Natural killer cell (primary cell): ENCODE measurements around the gene C6orf15. TPM values are rescaled to one million over a fixed set of nuclear protein-coding genes. Genes with fewer than 3 reads are reported as not detected.

Experiments
- ATAC-seq, 3 donors: fragments of 150-1000 bp in 2 of 3; fragments of 200-7000 bp in 1 of 3; cut with Tn5 transposase; 1 replicate in 1 of 3; 2 replicates in 2 of 3; pipeline ENCODE4 v1.10.0; 2021; ENCODE audit warnings: mild to moderate bottlenecking in 2 of 3, moderate library complexity in 2 of 3
- DNase-seq, 2 donors: peaks; one replicate each; pipeline versions ENCODE4 v3.0.0 to v3.0.0-alpha.2; 2013 to 2021; ENCODE audit warnings: mixed read lengths in 1 of 2
- H3K27ac ChIP-seq: one replicate; pipeline ENCODE4 v1.5.1; 2013; ENCODE audit warnings: mild to moderate bottlenecking, low read length
- H3K27me3 ChIP-seq: one replicate; pipeline ENCODE4 v1.6.1; 2013; ENCODE audit warnings: low read length; ENCODE audit not compliant: control insufficient read depth, insufficient read depth
- H3K36me3 ChIP-seq: one replicate; pipeline ENCODE4 v1.6.1; 2013; ENCODE audit warnings: low read length; ENCODE audit not compliant: control insufficient read depth, insufficient read depth
- H3K4me1 ChIP-seq: one replicate; pipeline ENCODE4 v1.6.1; 2013; ENCODE audit warnings: low read length; ENCODE audit not compliant: control insufficient read depth, insufficient read depth
- H3K4me3 ChIP-seq: one replicate; pipeline ENCODE4 v1.5.1; 2013; ENCODE audit warnings: low read length
- H3K9me3 ChIP-seq: one replicate; pipeline ENCODE4 v1.6.1; 2013; ENCODE audit warnings: low read length; ENCODE audit not compliant: control insufficient read depth, insufficient read depth
- H3K27ac Mint-ChIP-seq, 2 donors: one replicate each; pipeline ENCODE4 v1.8.0; 2022; ENCODE audit warnings: mild to moderate bottlenecking in 2 of 2, mixed read lengths in 2 of 2, moderate library complexity in 1 of 2
- H3K27me3 Mint-ChIP-seq, 2 donors: one replicate each; pipeline ENCODE4 v1.8.0; 2022; ENCODE audit warnings: low read depth in 2 of 2, mixed read lengths in 2 of 2
- H3K36me3 Mint-ChIP-seq: one replicate; pipeline ENCODE4 v1.8.0; 2022; ENCODE audit warnings: mixed read lengths
- H3K4me1 Mint-ChIP-seq, 2 donors: one replicate each; pipeline ENCODE4 v1.8.0; 2022; ENCODE audit warnings: mixed read lengths in 2 of 2
- H3K4me3 Mint-ChIP-seq: one replicate; pipeline ENCODE4 v1.8.0; 2022; ENCODE audit warnings: mild to moderate bottlenecking, moderate library complexity, mixed read lengths
- H3K9me3 Mint-ChIP-seq, 2 donors: one replicate each; pipeline ENCODE4 v1.8.0; 2022; ENCODE audit warnings: mixed read lengths in 2 of 2
- WGBS: methylation state at CpG from one replicate; pipeline ENCODE4 v1.1.7; 2013; ENCODE audit warnings: missing lambda C conversion rate; ENCODE audit not compliant: insufficient coverage; 5-methylcytosine and 5-hydroxymethylcytosine counted together
- intact Hi-C: fragments of 100-400 bp; cut with micrococcal nuclease; formaldehyde crosslinking; loops from one replicate; pipeline ENCODE4 v1.14.2; 2022
- total RNA-seq, 4 donors: library from RNA; stranded (reverse); fragments of 120-200 nt in 1 of 4; gene quantifications; one replicate each; pipeline versions ENCODE4 v1.2.3 to v1.2.4, GENCODE V29; 2013 to 2022
- TF ChIP-seq, protein P1 (sequence below): fragments of 200-600 bp; IDR thresholded peaks from one replicate; pipeline ENCODE4 v1.8.0; 2022; ENCODE audit warnings: antibody characterized with exemption

Gene C6orf15
- total RNA-seq, 3 donors from 2014 or later (not counting 1 experiment from before 2014, with no cell fraction given) = not detected

DNA sequence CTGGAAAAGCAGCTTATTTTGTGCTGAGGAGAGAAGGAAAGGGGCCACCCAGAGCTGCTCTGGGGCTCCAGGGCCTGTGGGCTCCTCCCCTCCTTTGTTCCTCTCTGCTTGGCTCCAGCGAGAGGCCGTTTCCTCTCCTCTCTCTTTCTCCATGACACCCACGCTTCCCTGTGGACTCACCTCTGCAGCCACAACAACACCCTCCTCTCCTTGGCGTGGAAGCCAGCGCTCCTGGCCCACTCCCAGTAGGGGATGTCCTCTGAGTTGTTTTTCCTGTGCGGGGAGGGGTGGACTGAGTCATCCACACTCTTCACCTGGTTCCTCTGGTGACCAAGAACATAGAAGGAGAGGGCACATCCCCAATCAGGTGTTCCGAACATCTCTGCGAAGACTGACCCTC, 12.8 kb upstream of the C6orf15 start:
- no peak overlapping the region for H3K4me3 ChIP-seq
- no peaks in the 10 kb centered on the region for H3K36me3 Mint-ChIP-seq
- H3K4me1 ChIP-seq = no peaks in the 10 kb centered on the region
- H3K36me3 ChIP-seq = no peaks in the 10 kb centered on the region
- no peaks in the 10 kb centered on the region for H3K9me3 Mint-ChIP-seq
- no peak overlapping the region for H3K27ac Mint-ChIP-seq
- peaks cover 5% of the 10 kb centered on the region in 2 donors for H3K4me1 Mint-ChIP-seq
- H3K27ac ChIP-seq = no peak overlapping the region
- ATAC-seq = no peak
- H3K27me3 Mint-ChIP-seq = peaks cover 6 to 18% of the 10 kb centered on the region in 2 donors
- no peaks in the 10 kb centered on the region for H3K27me3 ChIP-seq
- intact Hi-C loops = no loop called here
- DNase-seq = no peak
- TF ChIP-seq, protein P1, sequence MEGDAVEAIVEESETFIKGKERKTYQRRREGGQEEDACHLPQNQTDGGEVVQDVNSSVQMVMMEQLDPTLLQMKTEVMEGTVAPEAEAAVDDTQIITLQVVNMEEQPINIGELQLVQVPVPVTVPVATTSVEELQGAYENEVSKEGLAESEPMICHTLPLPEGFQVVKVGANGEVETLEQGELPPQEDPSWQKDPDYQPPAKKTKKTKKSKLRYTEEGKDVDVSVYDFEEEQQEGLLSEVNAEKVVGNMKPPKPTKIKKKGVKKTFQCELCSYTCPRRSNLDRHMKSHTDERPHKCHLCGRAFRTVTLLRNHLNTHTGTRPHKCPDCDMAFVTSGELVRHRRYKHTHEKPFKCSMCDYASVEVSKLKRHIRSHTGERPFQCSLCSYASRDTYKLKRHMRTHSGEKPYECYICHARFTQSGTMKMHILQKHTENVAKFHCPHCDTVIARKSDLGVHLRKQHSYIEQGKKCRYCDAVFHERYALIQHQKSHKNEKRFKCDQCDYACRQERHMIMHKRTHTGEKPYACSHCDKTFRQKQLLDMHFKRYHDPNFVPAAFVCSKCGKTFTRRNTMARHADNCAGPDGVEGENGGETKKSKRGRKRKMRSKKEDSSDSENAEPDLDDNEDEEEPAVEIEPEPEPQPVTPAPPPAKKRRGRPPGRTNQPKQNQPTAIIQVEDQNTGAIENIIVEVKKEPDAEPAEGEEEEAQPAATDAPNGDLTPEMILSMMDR = no peak
- no peaks in the 10 kb centered on the region for H3K9me3 ChIP-seq
- WGBS = 62% methylated on average over 6 of the region's 8 CpGs
- H3K4me3 Mint-ChIP-seq = no peak overlapping the region

DNA sequence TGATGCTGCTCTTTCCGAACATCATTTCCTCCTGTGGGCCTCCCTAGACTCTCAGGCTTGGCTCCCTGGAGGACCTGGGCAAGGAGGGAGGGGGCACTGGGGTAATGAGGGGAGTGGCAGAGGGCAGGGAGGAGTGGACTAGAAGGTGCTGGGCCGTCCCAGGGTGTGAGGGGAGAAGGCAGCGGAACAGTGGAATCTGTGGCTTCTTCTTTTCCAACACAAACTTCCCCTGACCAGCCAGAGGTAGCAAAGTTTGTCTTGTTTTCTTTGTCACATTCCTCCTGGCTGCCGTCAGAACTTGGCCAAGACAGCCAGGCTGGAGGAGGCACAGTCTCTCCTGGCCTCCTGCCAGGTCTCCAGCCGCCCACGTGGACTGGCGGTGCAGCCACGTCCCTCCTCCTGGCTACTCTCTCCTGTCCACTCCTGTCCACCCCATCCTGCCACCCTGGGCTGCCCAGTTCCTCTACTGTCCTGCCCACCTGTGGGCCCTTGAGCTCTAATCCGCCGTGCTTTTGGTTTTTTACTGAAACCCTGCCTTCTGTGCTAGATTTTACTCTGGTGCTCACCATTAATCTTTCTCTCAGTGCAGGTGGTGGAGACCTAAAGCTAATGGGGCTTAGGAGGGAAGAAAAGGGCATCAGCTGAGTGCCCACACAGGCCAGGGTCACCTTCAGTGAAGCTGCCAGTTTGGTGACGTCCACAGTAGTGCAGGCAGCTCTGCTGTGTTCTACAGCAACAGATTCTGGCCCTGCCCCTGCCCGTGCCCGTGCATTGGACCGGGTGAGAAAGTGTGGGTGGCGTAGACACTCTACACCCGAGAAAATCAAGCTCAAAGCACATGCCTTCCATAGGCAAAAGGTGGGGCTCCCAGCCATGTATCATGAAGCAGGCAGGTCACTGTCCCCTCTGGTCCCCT, 10.7 kb upstream of the C6orf15 start:
- no peak for DNase-seq
- ATAC-seq = no peak
- 86% methylated on average over 16 of the region's 16 CpGs for WGBS
- intact Hi-C loops = no loop called here
- no peaks in the 10 kb centered on the region for H3K36me3 ChIP-seq
- H3K4me3 ChIP-seq = no peak overlapping the region
- no peak overlapping the region for H3K4me3 Mint-ChIP-seq
- no peak overlapping the region for H3K27ac ChIP-seq
- peaks cover 4 to 20% of the 10 kb centered on the region in 2 donors for H3K27me3 Mint-ChIP-seq
- TF ChIP-seq, protein P1 = no peak
- H3K9me3 Mint-ChIP-seq = no peaks in the 10 kb centered on the region
- no peaks in the 10 kb centered on the region for H3K27me3 ChIP-seq
- H3K36me3 Mint-ChIP-seq = no peaks in the 10 kb centered on the region
- peaks cover 3% of the 10 kb centered on the region in 2 donors for H3K4me1 Mint-ChIP-seq
- no peaks in the 10 kb centered on the region for H3K4me1 ChIP-seq
- H3K27ac Mint-ChIP-seq = no peak overlapping the region
- no peaks in the 10 kb centered on the region for H3K9me3 ChIP-seq

DNA sequence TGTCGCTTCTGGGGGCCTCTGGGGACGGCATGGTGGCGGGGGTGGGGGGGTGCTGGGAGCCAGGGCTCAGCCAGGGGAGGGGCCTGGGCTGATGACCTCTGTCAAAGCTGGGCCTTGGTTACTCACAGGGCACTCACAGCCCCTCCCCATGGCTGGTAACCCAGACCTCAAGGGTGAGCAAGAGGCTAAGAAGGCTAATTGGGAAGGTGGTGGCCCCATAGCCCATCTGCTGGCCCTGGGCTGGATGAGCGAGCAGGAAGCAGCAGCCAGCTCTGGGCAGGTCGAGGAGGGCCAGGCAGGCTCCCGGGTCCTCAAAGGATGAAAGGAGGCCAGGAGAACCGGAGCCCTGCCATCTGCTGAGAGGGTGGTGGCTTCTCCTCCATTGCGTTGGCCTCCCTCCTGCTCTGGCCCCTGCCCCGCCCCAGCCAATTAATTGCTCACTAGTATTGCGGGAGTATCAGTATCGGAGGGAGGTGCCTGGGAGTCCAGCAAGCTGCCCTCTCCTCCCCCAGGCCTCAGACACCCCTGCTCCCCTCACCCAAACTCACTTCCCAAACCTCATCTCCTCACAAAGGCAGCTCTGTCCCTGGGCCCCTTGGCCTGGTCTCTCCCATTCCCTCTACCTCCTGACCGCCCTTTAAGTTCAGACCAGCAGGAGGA, 8.9 kb upstream of the C6orf15 start:
- no peak overlapping the region for H3K27ac ChIP-seq
- WGBS = 91% methylated on average over 11 of the region's 12 CpGs
- H3K4me3 ChIP-seq = no peak overlapping the region
- no peaks in the 10 kb centered on the region for H3K4me1 Mint-ChIP-seq
- TF ChIP-seq, protein P1 = no peak
- H3K9me3 ChIP-seq = no peaks in the 10 kb centered on the region
- no peak overlapping the region for H3K27ac Mint-ChIP-seq
- no peaks in the 10 kb centered on the region for H3K27me3 ChIP-seq
- no peaks in the 10 kb centered on the region for H3K36me3 ChIP-seq
- H3K9me3 Mint-ChIP-seq = no peaks in the 10 kb centered on the region
- intact Hi-C loops = no loop called here
- H3K4me1 ChIP-seq = no peaks in the 10 kb centered on the region
- H3K27me3 Mint-ChIP-seq = peaks cover 7 to 19% of the 10 kb centered on the region in 2 donors
- ATAC-seq = no peak
- no peak for DNase-seq
- H3K4me3 Mint-ChIP-seq = no peak overlapping the region
- no peaks in the 10 kb centered on the region for H3K36me3 Mint-ChIP-seq
